AG04449 (cell line): Measurements from ENCODE around the gene SCRN2.

Experiments
- CTCF ChIA-PET: fragments of 350-600 bp; formaldehyde crosslinking; extraction: SDS; loops from one replicate; lab custom pipeline; 2021; ENCODE audit warnings: antibody characterized with exemption; lab: Yijun Ruan, JAX
- POLR2A ChIA-PET: fragments of 400-600, 350-600 bp; formaldehyde crosslinking; extraction: SDS; loops from one replicate; lab custom pipeline; 2020; ENCODE audit warnings: antibody characterized with exemption, inconsistent platforms; lab: Yijun Ruan, JAX
- DNase-seq: peaks from one replicate; pipeline ENCODE4 v3.0.0-alpha.2; 2010; ENCODE audit warnings: low read depth, low spot score
- H3K4me3 ChIP-seq: 2 replicates; pipeline ENCODE4 v1.5.1; 2011; ENCODE audit warnings: low read depth, mild to moderate bottlenecking, control low read depth, low read length
- TF ChIP-seq, protein P1 (sequence below): IDR thresholded peaks from one replicate; pipeline ENCODE4 v1.5.1; 2011; ENCODE audit warnings: mild to moderate bottlenecking, moderate library complexity, low read length, control low read depth, inconsistent platforms; ENCODE audit not compliant: insufficient read depth; ENCODE audit errors: missing control alignments

SCRN2 gene

DNA sequence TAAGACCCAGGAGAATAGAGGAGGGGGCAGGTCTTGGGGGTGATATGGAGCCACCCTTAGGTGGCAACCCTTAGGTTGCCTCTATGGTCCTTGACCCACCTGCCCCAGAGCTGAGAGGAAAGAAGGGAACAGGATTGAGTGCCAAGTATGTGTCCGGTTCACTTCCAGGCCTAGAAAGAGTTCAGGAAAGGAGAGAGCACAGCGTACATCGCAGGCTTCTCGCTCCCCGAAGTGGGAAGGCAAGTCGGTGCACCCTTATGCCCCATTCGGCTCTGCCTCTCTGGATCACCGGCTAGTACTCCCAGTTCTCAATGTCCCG is 9.3 kb upstream of the SCRN2 start:
- ChIA-PET CTCF (interaction anchor here (0.9 to 32.3 kb wide), 10 partner anchors 8 to 169 kb away, joined by 3 to 1547 read pairs (median 4); partner anchors contain the start of genes CDK5RAP3, SCRN2 and SP2), POLR2A (no interaction called here)
- DNase-seq = no peak
- TF ChIP-seq, protein P1, sequence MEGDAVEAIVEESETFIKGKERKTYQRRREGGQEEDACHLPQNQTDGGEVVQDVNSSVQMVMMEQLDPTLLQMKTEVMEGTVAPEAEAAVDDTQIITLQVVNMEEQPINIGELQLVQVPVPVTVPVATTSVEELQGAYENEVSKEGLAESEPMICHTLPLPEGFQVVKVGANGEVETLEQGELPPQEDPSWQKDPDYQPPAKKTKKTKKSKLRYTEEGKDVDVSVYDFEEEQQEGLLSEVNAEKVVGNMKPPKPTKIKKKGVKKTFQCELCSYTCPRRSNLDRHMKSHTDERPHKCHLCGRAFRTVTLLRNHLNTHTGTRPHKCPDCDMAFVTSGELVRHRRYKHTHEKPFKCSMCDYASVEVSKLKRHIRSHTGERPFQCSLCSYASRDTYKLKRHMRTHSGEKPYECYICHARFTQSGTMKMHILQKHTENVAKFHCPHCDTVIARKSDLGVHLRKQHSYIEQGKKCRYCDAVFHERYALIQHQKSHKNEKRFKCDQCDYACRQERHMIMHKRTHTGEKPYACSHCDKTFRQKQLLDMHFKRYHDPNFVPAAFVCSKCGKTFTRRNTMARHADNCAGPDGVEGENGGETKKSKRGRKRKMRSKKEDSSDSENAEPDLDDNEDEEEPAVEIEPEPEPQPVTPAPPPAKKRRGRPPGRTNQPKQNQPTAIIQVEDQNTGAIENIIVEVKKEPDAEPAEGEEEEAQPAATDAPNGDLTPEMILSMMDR = no peak
- H3K4me3 ChIP-seq = no peak overlapping the region; the same call in 1 of the 2 replicates

DNA sequence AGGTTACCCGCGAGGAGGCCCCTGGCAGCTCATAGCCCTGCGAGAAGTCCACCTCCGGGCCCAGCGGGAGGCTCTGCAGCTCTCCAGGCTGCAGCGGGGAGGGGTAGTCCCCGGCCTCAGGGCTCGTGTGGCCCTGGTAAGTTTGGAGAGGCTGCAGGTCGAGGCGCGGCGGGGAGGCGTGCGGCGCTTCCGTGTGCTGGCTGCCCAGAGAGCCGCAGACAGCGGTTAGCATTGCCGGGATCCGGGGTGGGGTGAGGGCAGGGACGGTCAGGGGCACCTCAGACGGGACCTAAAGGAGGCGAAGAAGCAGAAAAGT is 7.1 kb upstream of the SCRN2 start:
- ChIA-PET POLR2A (no interaction called here), CTCF (interaction anchor here (0.9 to 32.3 kb wide), 9 partner anchors 12 to 170 kb away, joined by 3 to 1547 read pairs (median 9); partner anchors contain the start of genes CDK5RAP3 and SP2)
- TF ChIP-seq, protein P1 = no peak
- no peak for DNase-seq
- no peak overlapping the region for H3K4me3 ChIP-seq

- no peak for DNase-seq
- ChIA-PET CTCF (interaction anchor here (0.8 to 32.3 kb wide), 11 partner anchors 12 to 170 kb away, joined by 3 to 1547 read pairs (median 8); partner anchors contain the start of genes CDK5RAP3, LRRC46, MRPL10 and SP2), POLR2A (interaction anchor here (1.2 kb wide), 1 partner anchor 48 kb away, joined by 4 read pairs; the partner anchor contains the start of gene SP2)
- no peak overlapping the region for H3K4me3 ChIP-seq
- TF ChIP-seq, protein P1 = peak; percentile 27
These were observed 6.5 kb upstream of the SCRN2 start for GRCh38 chr17:47847341-47848197.

DNA sequence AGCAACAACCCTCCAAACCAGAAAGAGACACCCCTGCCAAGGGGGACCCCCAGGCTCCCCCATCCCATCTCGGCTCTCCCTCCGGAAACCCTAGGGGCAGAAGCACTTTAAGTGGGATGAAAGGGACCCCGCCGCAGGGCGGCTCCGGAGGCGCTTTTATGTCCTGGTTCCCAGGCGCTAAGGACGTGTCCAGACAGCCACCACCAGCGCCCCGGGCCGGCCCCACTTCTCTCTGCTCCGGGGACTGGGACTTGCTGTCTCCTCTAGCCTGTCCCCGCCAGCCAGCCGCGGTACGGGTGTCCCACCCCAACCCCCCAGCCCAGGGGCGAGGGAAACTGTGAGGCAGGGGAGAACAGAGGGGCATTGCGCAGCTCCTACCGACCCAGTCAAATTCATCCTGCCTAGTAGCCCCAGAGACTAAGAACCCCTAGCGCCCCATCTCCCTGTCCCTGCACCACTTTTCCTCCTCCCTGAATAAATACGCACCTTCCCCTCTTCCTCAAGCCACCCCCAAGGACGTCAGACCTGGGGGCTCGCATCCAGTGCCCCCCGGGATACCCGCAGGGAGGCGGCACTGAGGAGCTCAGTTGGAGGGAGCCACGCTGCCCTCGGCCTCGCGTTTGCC is 5.8 kb upstream of the SCRN2 start:
- CTCF ChIA-PET = interaction anchor here (0.8 to 32.3 kb wide), 14 partner anchors 10 to 171 kb away, joined by 3 to 1547 read pairs (median 8); partner anchors contain the start of genes CDK5RAP3, LRRC46, MRPL10 and SP2
- POLR2A ChIA-PET = interaction anchor here (1.2 kb wide), 1 partner anchor 49 kb away, joined by 4 read pairs; the partner anchor contains the start of gene SP2
- H3K4me3 ChIP-seq = no peak overlapping the region
- no peak for DNase-seq
- TF ChIP-seq, protein P1 = no peak

GRCh38 chr17:47845716-47846075 is 4.6 kb upstream of the SCRN2 start:
- ChIA-PET CTCF (interaction anchor here (1.4 to 32.3 kb wide), 10 partner anchors 9 to 172 kb away, joined by 3 to 1547 read pairs (median 8); partner anchors contain the start of genes CDK5RAP3, LRRC46, MRPL10 and SP2), POLR2A (no interaction called here)
- no peak for DNase-seq
- H3K4me3 ChIP-seq = no peak overlapping the region
- TF ChIP-seq, protein P1 = no peak
